HCT116 (cell line): ENCODE data around the gene BRIP1. TPM values are rescaled to one million over a fixed set of nuclear protein-coding genes. Genes with fewer than 3 reads are reported as not detected.

Experiments used
- ATAC-seq: fragments of 200-7000 bp; cut with Tn5 transposase; 2 replicates; pipeline ENCODE4 v1.9.1; 2020; ENCODE audit warnings: mild to moderate bottlenecking, moderate library complexity
- BruUV-seq: library from RNA; stranded (reverse); fragments of 400-500 nt; replicated peaks from 2 replicates; lab custom pipeline; 2021; lab: Mats Ljungman, UMichigan
- CTCF ChIA-PET: fragments of 300-600 bp; sonication (Branson Sonifier 250); formaldehyde crosslinking; loops from one replicate; lab custom pipeline; 2021; ENCODE audit warnings: antibody characterized with exemption; lab: Charles Lee
- POLR2A ChIA-PET: fragments of 300-600, 350-600 bp; sonication (Branson Sonifier 250); formaldehyde crosslinking; loops from one replicate; lab custom pipeline; 2021; ENCODE audit warnings: antibody characterized with exemption; lab: Charles Lee
- RAD21 ChIA-PET, 2 experiments: fragments of 300-600 bp; sonication (Branson Sonifier 250); formaldehyde crosslinking; loops; one replicate each; lab custom pipeline; 2023; ENCODE audit warnings: low total read pairs in 2 of 2; ENCODE audit not compliant: uncharacterized antibody in 2 of 2, unreplicated experiment in 2 of 2, low non-redundant PET in 1 of 2; lab: Charles Lee
- DNase-seq: peaks from one replicate; pipeline ENCODE4 v3.0.0-alpha.2; 2010; ENCODE audit warnings: low read depth, low spot score
- H2AFZ ChIP-seq: fragments of 200-600 bp; shearing (Covaris generic), sonication (generic); 2 replicates; pipeline ENCODE4 v1.6.1; 2017; ENCODE audit warnings: low read depth, mixed run types, mixed read lengths, antibody characterized with exemption, low read length; ENCODE audit not compliant: poor library complexity, severe bottlenecking
- H3K27ac ChIP-seq: 2 replicates; pipeline ENCODE4 v1.5.1; 2012; ENCODE audit warnings: low read depth, low read length
- H3K27me3 ChIP-seq: fragments of 200-600 bp; sonication (generic); 2 replicates; pipeline ENCODE4 v1.6.1; 2016; ENCODE audit warnings: mixed run types, low read length, mixed read lengths; ENCODE audit not compliant: insufficient read depth
- H3K36me3 ChIP-seq, 2 experiments: fragments of 200-500 bp in 1 of 2; fragments of 200-600 bp in 1 of 2; sonication (Bioruptor generic) in 1 of 2; sonication (generic) in 1 of 2; 2 replicates each; pipeline versions ENCODE4 v1.5.1 to v1.6.1; 2014 to 2016; ENCODE audit warnings: low read length in 2 of 2, inconsistent platforms in 1 of 2, mixed read lengths in 1 of 2, mixed run types in 1 of 2; ENCODE audit not compliant: insufficient read depth in 2 of 2, control insufficient read depth in 1 of 2
- H3K4me1 ChIP-seq, 2 experiments: fragments of 200-600 bp in 1 of 2; sonication (generic) in 1 of 2; 2 replicates each; pipeline versions ENCODE4 v1.5.1 to v1.6.1; 2012 to 2017; ENCODE audit warnings: low read length in 2 of 2, inconsistent platforms in 1 of 2, mild to moderate bottlenecking in 1 of 2, mixed read lengths in 1 of 2, mixed run types in 1 of 2, moderate library complexity in 1 of 2; ENCODE audit not compliant: insufficient read depth in 2 of 2, control insufficient read depth in 1 of 2
- H3K4me2 ChIP-seq: fragments of 200-600 bp; sonication (generic); 2 replicates; pipeline ENCODE4 v1.6.1; 2017; ENCODE audit warnings: mixed run types, low read length, mixed read lengths
- H3K4me3 ChIP-seq, 2 experiments: fragments of 200-600 bp in 1 of 2; sonication (generic) in 1 of 2; replicated peaks in 1 of 2; 2 replicates each; pipeline ENCODE4 v1.5.1; 2011 to 2016; ENCODE audit warnings: low read length in 2 of 2, control low read depth in 1 of 2, low read depth in 1 of 2, mild to moderate bottlenecking in 1 of 2, mixed read lengths in 1 of 2, mixed run types in 1 of 2
- H3K79me2 ChIP-seq: fragments of 200-600 bp; sonication (generic); 2 replicates; pipeline ENCODE4 v1.6.1; 2017; ENCODE audit warnings: mild to moderate bottlenecking, mixed run types, low read length, moderate library complexity, mixed read lengths; ENCODE audit not compliant: insufficient read depth
- H3K9ac ChIP-seq: fragments of 200-600 bp; sonication (generic); 2 replicates; pipeline ENCODE4 v1.6.1; 2016; ENCODE audit warnings: low read length, mixed read lengths
- H3K9me2 ChIP-seq: fragments of 200-600 bp; sonication (generic), shearing (Covaris generic); 2 replicates; pipeline ENCODE4 v1.6.1; 2017; ENCODE audit warnings: mixed run types, mild to moderate bottlenecking, moderate library complexity; ENCODE audit not compliant: insufficient read depth
- H3K9me3 ChIP-seq, 2 experiments: fragments of 200-500 bp in 1 of 2; fragments of 200-600 bp in 1 of 2; sonication (Bioruptor generic) in 1 of 2; sonication (generic) in 1 of 2; 2 replicates each; pipeline ENCODE4 v1.6.1; 2014 to 2017; ENCODE audit warnings: low read length in 2 of 2, mixed read lengths in 2 of 2, inconsistent platforms in 1 of 2, low read depth in 1 of 2, mild to moderate bottlenecking in 1 of 2, mixed run types in 1 of 2, moderate library complexity in 1 of 2; ENCODE audit not compliant: control insufficient read depth in 1 of 2, insufficient read depth in 1 of 2
- H4K20me1 ChIP-seq: fragments of 200-600 bp; sonication (generic), shearing (Covaris generic); 2 replicates; pipeline ENCODE4 v1.6.1; 2017; ENCODE audit warnings: mixed run types, mild to moderate bottlenecking, moderate library complexity; ENCODE audit not compliant: insufficient read depth
- CBX3 ChIP-seq: IDR thresholded peaks from 2 replicates; pipeline ENCODE4 v1.6.1; 2012; ENCODE audit warnings: low read depth
- EGR1 ChIP-seq: IDR thresholded peaks from 2 replicates; pipeline ENCODE4 v1.6.1; 2012; ENCODE audit warnings: low read depth
- ELF1 ChIP-seq: IDR thresholded peaks from 2 replicates; pipeline ENCODE4 v1.6.1; 2012; ENCODE audit warnings: low read depth, borderline replicate concordance
- EZH2 ChIP-seq: fragments of 200-600 bp; sonication (generic); IDR thresholded peaks from 2 replicates; pipeline ENCODE4 v1.6.1; 2017; ENCODE audit warnings: antibody characterized with exemption, mixed run types
- EZH2phosphoT487 ChIP-seq: fragments of 200-600 bp; IDR thresholded peaks from 2 replicates; pipeline ENCODE4 v1.6.1; 2018; ENCODE audit warnings: antibody characterized with exemption, borderline replicate concordance
- JUND ChIP-seq: IDR thresholded peaks from 2 replicates; pipeline ENCODE4 v1.6.1; 2012
- POLR2AphosphoS5 ChIP-seq: IDR thresholded peaks from 2 replicates; pipeline ENCODE4 v1.6.1; 2011; ENCODE audit warnings: mild to moderate bottlenecking, low read depth, low read length, moderate library complexity
- REST ChIP-seq: IDR thresholded peaks from 2 replicates; pipeline ENCODE4 v1.6.1; 2012; ENCODE audit warnings: low read depth
- SP1 ChIP-seq: IDR thresholded peaks from 2 replicates; pipeline ENCODE4 v1.6.1; 2012; ENCODE audit warnings: low read depth
- SRF ChIP-seq: IDR thresholded peaks from 2 replicates; pipeline ENCODE4 v1.6.1; 2012; ENCODE audit warnings: low read depth
- YY1 ChIP-seq: IDR thresholded peaks from 2 replicates; pipeline ENCODE4 v1.6.1; 2011; ENCODE audit warnings: low read length, low read depth, moderate library complexity, mild to moderate bottlenecking; ENCODE audit not compliant: insufficient replicate concordance; ENCODE audit errors: extremely low read depth
- ZBTB33 ChIP-seq: IDR thresholded peaks from 2 replicates; pipeline ENCODE4 v1.6.1; 2011; ENCODE audit warnings: mild to moderate bottlenecking, low read length, moderate library complexity; ENCODE audit not compliant: insufficient replicate concordance; ENCODE audit errors: extremely low read depth
- intact Hi-C: fragments of 100-400 bp; cut with micrococcal nuclease; formaldehyde crosslinking; loops from 2 replicates; pipeline ENCODE4 v1.10.0; 2022
- total RNA-seq: library from RNA; stranded (reverse); gene quantifications from one replicate; pipeline ENCODE4 v1.2.1, GENCODE V29; 2021; ENCODE audit not compliant: unreplicated experiment

BRIP1 gene
- total RNA-seq, 1 experiment from 2014 or later, result 22.2 TPM

GRCh38 chr17:61641084-61641483, 222.2 kb downstream of the BRIP1 start (continued):
- TF ChIP-seq REST, result no peak
- no peak for TF ChIP-seq EZH2phosphoT487
- no peak for TF ChIP-seq YY1
- TF ChIP-seq SRF, result no peak

- H3K4me1 ChIP-seq, result no peaks in the 10 kb centered on the region
- no peak overlapping the region for H3K27ac ChIP-seq
- H3K9me2 ChIP-seq, result no peaks in the 10 kb centered on the region
- H3K36me3 ChIP-seq, result no peaks in the 10 kb centered on the region
- ChIA-PET POLR2A (no interaction called here), RAD21 (no interaction called here), CTCF (interaction anchor here (2.0 kb wide), 1 partner anchor 470 kb away, joined by 6 read pairs; no protein-coding TSS in a partner anchor)
- H3K4me2 ChIP-seq, result no peak overlapping the region
- no peaks in the 10 kb centered on the region for H4K20me1 ChIP-seq
- ATAC-seq, result no peak
- H3K79me2 ChIP-seq, result no peaks in the 10 kb centered on the region
- intact Hi-C loops, result loop anchor here (5.0 to 10.0 kb wide), 2 partner anchors 427 to 585 kb away; partner anchors contain the start of gene MED13
- no peak overlapping the region for H2AFZ ChIP-seq
- BruUV-seq, result no TSS peak
- no peak overlapping the region for H3K4me3 ChIP-seq
- no peaks in the 10 kb centered on the region for H3K27me3 ChIP-seq
- H3K9ac ChIP-seq, result no peak overlapping the region
- H3K9me3 ChIP-seq, result 0 out of 4 replicates have a peak, but pooled peaks cover 0 to 3% of the 10 kb centered on the region in 2 experiments
- DNase-seq, result no peak
- TF ChIP-seq SRF (no peak), EZH2 (no peak), CBX3 (no peak), EGR1 (no peak), SP1 (no peak), POLR2AphosphoS5 (no peak), YY1 (no peak), REST (no peak), ELF1 (no peak), ZBTB33 (no peak), JUND (no peak)
These were observed 223.5 kb downstream of the BRIP1 start for GRCh38 chr17:61639818-61640217.
